HG03108 (cell line): Measurements from ENCODE around the gene WASF2.
A peak's percentile ranks its signal among the peaks of the same experiment; 100 is the strongest.

Experiments used
- ATAC-seq: cut with Tn5 transposase; IDR thresholded peaks from one replicate; pipeline ENCODE4 v1.9.1; 2021; ENCODE audit warnings: moderate library complexity; ENCODE audit not compliant: unreplicated experiment

The WASF2 gene

DNA sequence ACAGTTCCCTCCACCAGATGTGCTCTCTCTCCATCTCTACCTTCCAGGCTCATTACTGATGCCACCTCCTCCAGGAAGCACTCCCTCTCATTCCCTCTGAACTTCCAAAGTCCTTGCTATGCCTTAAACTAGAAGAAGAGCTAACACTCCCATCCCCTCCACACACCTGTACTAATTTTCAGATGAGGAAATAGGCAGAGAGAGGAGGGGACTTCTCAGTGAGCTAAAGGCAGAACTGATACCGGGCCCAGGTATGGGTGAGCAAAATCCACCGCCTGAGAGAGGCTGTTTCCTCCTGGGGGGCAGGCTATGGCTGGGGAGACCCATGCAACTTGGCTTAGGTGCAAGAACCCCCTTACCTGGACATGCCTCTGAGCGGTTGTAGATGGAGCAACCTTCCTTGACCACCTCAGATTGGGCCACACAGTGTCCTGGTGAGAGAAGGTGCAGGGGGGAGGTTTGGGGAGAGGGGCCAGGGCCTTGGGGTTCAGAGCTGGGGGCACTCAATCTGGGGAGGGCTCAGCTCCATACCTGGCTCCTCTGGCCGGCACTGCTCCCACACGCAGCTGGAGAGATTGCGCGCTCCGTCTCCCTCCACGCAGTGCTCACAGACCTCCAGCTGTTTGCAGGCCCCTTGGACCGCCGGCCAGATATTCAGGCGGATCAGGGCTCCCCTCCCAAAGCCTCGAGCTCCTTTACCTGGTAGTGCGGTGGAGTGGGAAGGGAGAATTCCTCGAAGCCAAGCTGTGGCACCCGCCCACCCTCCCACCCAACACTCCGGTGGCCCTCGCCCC lies 107.8 kb downstream of the WASF2 start:
- ATAC-seq, result no peak

GRCh38 chr1:27380766-27381733 lies 108.9 kb downstream of the WASF2 start:
- no peak for ATAC-seq

GRCh38 chr1:27380224-27380623 lies 109.7 kb downstream of the WASF2 start:
- ATAC-seq, result no peak

- ATAC-seq, result no peak
These were observed 110.3 kb downstream of the WASF2 start for GRCh38 chr1:27379564-27380122.

DNA sequence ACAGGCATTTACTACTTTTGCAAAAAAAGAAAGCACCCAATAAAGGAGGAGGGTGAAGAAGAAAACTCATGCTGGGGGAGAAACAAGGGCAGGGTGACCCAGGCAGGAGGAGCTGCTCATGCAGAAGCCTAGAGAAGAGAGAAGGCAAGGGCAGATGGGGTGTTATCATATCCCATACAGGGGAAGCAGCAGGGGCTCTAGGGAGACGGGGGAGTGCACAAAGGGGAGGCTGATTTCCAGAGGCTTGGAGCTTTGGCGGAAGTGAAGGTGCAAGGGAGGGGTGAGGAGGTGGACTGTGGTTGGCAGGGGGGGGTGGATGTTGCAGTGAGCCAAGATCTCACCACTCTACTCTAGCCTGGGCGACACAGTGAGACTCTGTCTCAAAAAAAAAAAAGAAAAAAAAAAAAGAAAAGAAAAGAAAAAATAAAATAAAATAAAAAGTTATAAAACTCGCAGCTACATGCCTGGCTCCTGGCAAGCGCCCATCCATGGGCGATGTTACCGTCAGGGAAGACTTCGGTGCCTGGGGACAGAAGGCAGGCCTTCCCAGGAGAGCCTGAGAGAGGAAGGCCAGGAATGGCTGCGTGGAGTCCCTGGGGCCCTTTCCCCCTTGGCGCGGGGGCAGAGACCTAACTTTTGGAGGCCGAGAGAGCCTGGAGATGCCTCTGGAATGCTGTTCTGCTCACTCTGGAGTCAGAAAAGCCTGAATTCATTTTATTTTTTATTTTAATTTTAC lies 112.0 kb downstream of the WASF2 start:
- ATAC-seq, result no peak

DNA sequence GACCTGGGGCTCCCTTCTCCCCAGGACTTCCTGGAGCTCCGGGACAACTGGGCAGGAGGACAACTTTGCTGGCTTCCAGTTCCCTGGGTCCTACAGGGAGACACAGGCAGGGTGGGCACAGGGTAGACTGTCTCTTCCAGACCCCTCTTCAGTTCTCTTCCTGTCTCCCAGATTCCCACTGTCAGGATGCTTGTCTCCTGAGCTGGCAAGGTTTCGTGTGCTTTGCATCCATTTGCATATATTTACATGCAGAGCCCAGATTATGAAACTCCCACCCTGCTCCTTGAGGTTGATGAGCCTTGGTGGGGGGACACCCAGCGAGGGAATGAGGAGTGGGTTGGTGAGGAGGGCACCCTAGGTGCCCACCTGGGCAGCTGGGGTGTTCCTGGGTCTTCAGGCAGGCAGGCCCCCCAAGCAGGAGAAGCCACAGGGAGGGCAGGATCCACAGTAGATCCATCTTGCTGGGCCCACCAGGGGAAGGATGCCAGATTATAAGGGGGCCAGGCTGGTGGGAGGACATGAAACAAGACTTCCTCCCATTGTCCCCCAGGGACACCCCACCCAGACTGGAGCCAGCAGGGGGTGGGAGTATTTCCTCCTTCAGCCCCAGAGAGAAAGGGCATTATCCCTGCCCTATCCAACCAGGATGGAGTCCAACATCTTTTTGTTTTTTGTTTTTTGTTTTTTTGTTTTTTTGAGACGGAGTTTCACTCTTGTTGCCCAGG lies 115.4 kb downstream of the WASF2 start, which contains the start of gene FCN3:
TSS of gene FCN3 (minus strand) at position 463 of the 725 bp plus-strand sequence. CDS start at position 457, 6 bp downstream.
- no peak for ATAC-seq

DNA sequence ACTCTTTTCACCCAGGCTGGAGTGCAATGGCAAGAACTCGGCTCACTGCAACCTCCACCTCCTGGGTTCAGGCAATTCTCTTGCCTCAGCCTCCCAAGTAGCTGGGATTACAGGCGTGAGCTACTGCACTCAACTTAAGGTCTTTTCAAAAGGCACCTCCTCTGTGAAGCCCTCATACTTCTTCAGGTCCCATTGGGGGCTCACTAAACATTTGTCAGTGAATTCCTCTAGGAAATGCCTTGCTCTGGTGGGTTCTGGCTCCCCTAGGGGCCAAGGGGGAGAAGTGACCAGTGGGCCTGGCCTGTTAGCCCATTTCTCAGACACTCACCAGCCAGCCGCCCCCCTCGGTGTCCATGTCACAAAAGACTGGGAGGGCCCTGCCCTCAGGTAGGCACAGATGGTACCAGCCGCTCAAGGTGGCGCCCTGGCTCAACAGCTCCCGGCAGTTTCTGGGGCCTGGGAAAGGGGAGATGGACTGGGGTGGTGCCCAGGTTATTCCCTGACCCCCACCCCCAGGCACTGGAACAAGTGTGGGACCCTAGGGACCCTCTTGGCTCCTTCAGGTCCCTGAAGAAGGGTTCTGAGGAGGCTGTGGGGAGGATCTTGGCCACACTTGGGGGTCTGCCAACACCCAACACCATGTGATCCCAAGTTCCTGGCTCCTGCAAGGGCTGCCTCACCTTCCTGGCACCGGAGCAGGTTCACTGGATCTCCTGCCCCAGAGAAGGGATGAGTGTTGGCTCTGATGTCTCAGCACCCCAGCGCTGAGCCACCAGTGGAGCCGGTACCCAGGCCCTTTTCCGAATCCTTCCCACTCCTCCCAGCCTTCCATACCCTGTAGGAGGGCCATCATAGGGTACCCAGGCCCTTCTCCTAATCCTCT lies 116.9 kb downstream of the WASF2 start:
- no peak for ATAC-seq

DNA sequence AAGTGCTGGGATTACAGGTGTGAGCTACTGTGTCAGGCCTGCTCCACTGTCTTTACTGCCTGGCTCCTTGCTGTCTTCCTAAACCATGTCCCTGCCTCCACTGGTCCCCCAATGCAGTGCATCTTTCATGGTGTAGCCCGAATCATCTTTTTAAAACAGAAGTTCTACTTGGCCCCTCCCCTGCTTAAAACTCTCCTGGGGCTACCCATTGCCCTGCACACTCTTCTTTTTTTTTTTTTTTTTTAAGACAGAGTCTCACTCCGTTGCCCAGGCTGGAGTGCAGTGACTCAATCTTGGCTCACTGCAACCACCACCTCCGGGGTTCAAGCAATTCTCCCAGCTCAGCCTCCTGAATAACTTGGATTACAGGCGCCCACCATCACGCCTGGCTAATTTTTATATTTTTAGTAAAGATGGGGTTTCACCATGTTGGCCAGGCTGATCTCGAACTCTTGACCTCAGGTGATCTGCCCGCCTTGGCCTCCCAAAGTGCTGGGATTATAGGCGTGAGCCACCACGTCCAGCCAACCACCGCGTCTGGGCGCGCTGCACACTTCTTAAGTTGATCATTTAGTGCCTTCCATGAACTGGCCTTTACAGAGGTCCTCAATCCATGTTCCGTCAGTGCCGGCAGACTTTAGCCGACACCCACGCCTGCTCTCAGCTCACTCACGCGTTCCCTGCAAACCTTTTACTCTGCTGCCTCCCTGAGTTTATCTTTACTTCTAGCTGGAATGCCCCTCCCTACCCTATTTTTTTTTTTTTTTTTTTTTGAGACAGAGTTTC lies 117.8 kb downstream of the WASF2 start:
- no peak for ATAC-seq

DNA sequence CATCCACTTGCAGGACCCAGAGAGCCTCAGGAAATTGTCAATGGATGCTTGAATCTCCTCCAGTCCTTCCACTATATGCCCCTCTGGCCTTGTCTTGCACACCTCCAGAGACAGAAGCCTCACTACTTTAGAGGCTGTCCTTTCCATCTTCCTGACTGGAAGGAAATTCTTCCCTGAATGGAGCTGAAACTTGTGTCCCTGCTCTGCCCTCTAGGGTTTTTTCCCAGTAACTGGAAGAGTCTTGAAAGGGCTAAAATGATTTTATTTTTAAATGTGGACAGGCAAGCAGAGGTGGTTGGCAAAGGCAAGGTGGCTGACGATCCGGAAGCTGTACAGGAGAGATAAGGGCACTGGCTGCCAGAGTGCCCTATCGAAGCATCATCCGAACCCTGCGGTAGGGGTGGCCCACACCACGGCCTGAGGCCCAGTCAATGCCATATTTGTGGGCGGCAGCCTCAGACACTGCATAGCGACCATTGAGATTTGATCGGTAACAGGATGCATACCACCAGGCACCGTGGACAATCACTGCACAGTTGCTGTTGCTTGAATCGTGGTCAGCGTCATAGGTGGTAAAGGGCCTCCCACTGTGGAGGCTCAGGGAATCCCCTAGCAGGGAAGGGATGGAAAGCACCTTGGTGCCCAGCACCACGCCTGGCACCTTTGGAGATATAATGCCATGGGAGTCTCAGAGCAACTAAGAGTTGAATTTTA lies 120.9 kb downstream of the WASF2 start:
- ATAC-seq, result no peak

DNA sequence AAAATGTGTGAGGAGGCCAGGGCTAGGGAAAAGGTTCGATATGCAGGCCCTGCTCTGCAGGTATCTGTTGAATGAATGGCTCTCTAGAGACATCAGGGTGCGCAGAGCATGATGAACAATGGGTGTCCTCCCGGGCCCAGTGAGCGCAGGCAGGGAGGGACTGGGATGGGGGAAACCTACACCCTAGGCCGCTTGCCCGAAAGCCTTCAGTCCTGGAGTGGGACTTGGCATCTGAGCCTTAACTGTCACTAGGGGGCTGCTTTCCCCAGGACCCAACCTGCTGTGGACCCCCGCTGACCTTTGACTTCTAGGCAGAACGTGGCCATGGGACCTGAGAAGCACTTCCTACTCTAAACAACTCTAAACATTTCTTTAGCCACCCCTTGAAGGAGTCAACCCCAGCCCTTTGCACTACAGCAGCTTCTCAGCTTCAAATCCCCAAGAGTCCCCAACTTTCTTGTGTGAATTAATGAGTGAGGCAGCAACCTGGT lies 122.8 kb downstream of the WASF2 start:
- ATAC-seq, result no peak

- peak; percentile 37 for ATAC-seq
These were observed 123.4 kb downstream of the WASF2 start, which contains the start of gene MAP3K6 for GRCh38 chr1:27366411-27367159. MAP3K6 (minus strand) TSS chr1:27366961; CDS start chr1:27366597, 364 bp downstream.

- peak; percentile 33 for ATAC-seq
These were observed 123.9 kb downstream of the WASF2 start for GRCh38 chr1:27366113-27366410.

DNA sequence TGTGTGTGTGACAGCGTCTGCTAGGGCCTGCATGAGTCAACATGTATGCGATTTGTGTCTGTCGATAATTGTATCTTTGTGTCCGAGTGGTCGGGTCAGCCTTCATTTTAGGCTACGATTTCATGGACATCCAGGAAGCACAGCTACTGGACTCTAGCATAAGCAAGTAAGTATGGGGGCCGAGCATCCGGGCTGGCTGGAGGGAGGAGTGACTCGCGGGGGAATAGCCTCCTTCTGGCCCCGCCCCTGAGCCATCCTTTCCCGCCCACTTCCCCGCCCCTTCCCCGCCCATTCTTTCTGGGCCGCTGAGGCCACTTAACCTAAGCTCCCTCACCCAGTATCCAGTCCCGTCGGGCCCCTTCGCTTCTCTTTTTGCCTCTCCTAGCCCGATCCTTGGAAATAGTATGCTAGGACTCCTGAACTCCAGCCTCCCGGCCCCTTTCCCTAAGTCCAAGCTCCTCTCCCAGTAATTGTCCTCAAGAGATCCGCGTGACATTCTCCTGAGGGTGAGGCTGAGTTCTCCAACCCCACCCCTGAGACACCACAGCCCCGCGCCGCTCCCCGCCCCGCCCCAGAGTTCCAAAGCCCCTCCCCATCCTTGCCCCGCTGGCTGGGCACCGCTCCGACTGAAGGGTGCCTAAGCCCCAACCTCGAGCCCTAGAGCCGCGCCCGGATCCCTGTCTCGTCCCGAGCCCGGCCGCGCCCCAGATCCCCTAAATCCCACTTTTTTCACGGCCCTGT lies 124.4 kb downstream of the WASF2 start:
- peak; percentile 27 for ATAC-seq

DNA sequence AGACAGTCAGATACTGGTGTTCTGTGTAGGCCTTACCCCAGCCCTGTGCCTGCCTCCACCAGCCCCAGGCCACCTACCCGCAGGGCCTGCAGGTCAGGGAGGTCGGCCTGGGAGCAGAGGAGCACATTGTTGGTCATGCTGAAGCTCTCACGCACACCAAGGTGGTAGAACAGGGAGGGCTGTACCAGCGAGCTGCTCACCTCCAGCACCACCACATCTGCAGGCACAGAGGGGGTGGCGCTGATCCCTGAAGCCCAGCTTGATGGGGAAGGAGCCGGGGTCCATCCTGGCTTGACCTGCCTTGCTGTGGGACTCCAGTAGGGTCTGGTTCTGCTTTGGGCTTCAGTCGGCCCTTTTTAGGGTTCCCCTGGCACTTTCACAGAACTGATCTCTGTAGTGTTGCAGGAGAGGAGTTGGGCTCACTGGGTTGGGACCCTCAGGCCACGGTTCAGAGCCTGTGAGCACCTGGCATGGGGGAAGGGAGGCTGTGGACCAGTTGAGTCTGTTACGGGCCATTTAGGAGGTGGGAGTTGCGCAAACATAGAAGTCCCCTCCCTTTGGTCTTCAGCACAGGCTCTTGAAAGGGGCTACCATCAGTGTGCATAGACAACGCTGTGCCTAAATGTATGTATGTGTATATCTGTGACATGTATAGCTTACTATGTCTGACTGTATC lies 125.1 kb downstream of the WASF2 start:
- ATAC-seq, result no peak
